Activated CD8-positive, alpha-beta T cell treated with anti-CD3 and anti-CD28 coated beads, Interleukin-2, amount 10 ng/mL, durations not matched to agents 7 days and 5 days (primary cell): ENCODE results near the gene GUCD1. TPM values are rescaled to one million over a fixed set of nuclear protein-coding genes. Genes with fewer than 3 reads are reported as not detected.
"Not testable (repeated sequence)": the region's sequence is repeated elsewhere in the genome, so short reads cannot be mapped to it uniquely, and the experiment has no call there.

Experiments
- ATAC-seq: fragments of 150-1000 bp; cut with Tn5 transposase; one replicate; pipeline ENCODE4 v1.10.0; 2021; ENCODE audit warnings: moderate library complexity
- CTCF ChIA-PET: fragments of 350-600 bp; sonication (Branson Sonifier 250); formaldehyde crosslinking; loops from one replicate; lab custom pipeline; 2021; ENCODE audit warnings: antibody characterized with exemption; lab: Charles Lee
- POLR2A ChIA-PET: fragments of 350-600 bp; sonication (Branson Sonifier 250); formaldehyde crosslinking; loops from one replicate; lab custom pipeline; 2021; ENCODE audit warnings: antibody characterized with exemption; lab: Charles Lee
- DNase-seq: peaks from one replicate; pipeline ENCODE4 v3.0.0-alpha.2; 2020
- H3K27ac Mint-ChIP-seq: one replicate; pipeline ENCODE4 v1.8.0; 2021; ENCODE audit warnings: mild to moderate bottlenecking, mixed read lengths
- H3K27me3 Mint-ChIP-seq: one replicate; pipeline ENCODE4 v1.8.0; 2021; ENCODE audit warnings: low read depth, mixed read lengths
- H3K36me3 Mint-ChIP-seq: one replicate; pipeline ENCODE4 v1.8.0; 2021; ENCODE audit warnings: low read depth, mixed read lengths
- H3K4me1 Mint-ChIP-seq: one replicate; pipeline ENCODE4 v1.8.0; 2021; ENCODE audit warnings: low read depth, mixed read lengths
- H3K4me3 Mint-ChIP-seq: one replicate; pipeline ENCODE4 v1.8.0; 2021; ENCODE audit warnings: mild to moderate bottlenecking, mixed read lengths
- H3K9me3 Mint-ChIP-seq: one replicate; pipeline ENCODE4 v1.8.0; 2022; ENCODE audit warnings: mixed read lengths; ENCODE audit not compliant: insufficient read depth
- total RNA-seq, 2 experiments: library from RNA; stranded (reverse); gene quantifications; one replicate each; pipeline ENCODE4 v1.2.3, GENCODE V29; 2021

GUCD1 gene
- total RNA-seq, 2 experiments from 2014 or later = 129 to 133 TPM

GRCh38 chr22:24536089-24536488, 18.8 kb downstream of the GUCD1 start:
- DNase-seq = no peak
- ChIA-PET POLR2A (no interaction called here), CTCF (interaction anchor here (1.1 to 1.3 kb wide), 2 partner anchors 10 to 14 kb away, joined by 4 to 5 read pairs; no protein-coding TSS in a partner anchor)
- Mint-ChIP-seq H3K4me3 (no peak overlapping the region), H3K27me3 (no peaks in the 10 kb centered on the region), H3K27ac (no peak overlapping the region), H3K4me1 (no peaks in the 10 kb centered on the region), H3K9me3 (no peaks in the 10 kb centered on the region), H3K36me3 (peaks cover 13% of the 10 kb centered on the region)
- no peak for ATAC-seq

GRCh38 chr22:24535348-24535747, 19.6 kb downstream of the GUCD1 start:
- ChIA-PET CTCF (no interaction called here), POLR2A (no interaction called here)
- ATAC-seq (no peak), DNase-seq (no peak)
- H3K9me3 Mint-ChIP-seq = no peaks in the 10 kb centered on the region
- no peak overlapping the region for H3K27ac Mint-ChIP-seq
- H3K36me3 Mint-ChIP-seq = peaks cover 8% of the 10 kb centered on the region
- no peaks in the 10 kb centered on the region for H3K4me1 Mint-ChIP-seq
- H3K4me3 Mint-ChIP-seq = no peak overlapping the region
- H3K27me3 Mint-ChIP-seq = peaks cover 2% of the 10 kb centered on the region

- ChIA-PET POLR2A (interaction anchor here (0.7 kb wide), 1 partner anchor 23 kb away, joined by 10 read pairs; the partner anchor contains the start of gene GUCD1), CTCF (no interaction called here)
- ATAC-seq (no peak), DNase-seq (no peak)
- Mint-ChIP-seq H3K36me3 (no peaks in the 10 kb centered on the region), H3K4me1 (no peaks in the 10 kb centered on the region), H3K27me3 (peaks cover 2% of the 10 kb centered on the region), H3K27ac (no peak overlapping the region), H3K9me3 (no peaks in the 10 kb centered on the region), H3K4me3 (no peak overlapping the region)
Measured at GRCh38 chr22:24532075-24532474, 22.9 kb downstream of the GUCD1 start.

GRCh38 chr22:24530968-24531367, 24.0 kb downstream of the GUCD1 start:
- POLR2A ChIA-PET, H3K9me3 Mint-ChIP-seq: not testable (repeated sequence)

GRCh38 chr22:24529898-24530297, 25.0 kb downstream of the GUCD1 start:
- Mint-ChIP-seq H3K27me3 (peaks cover 2% of the 10 kb centered on the region), H3K4me3 (no peak overlapping the region), H3K9me3 (no peaks in the 10 kb centered on the region), H3K4me1 (peaks cover 7% of the 10 kb centered on the region), H3K27ac (no peak overlapping the region), H3K36me3 (no peaks in the 10 kb centered on the region)
- CTCF ChIA-PET = interaction anchor here (0.6 to 2.7 kb wide), 6 partner anchors 8 to 248 kb away, joined by 3 to 9 read pairs (median 4); no protein-coding TSS in a partner anchor
- DNase-seq (no peak), ATAC-seq (no peak)
- POLR2A ChIA-PET = interaction anchor here (0.9 kb wide), 1 partner anchor 20 kb away, joined by 3 read pairs; no protein-coding TSS in a partner anchor

More at GRCh38 chr22:24530968-24531367, 24.0 kb downstream of the GUCD1 start:
- not testable (repeated sequence) for ATAC-seq, H3K36me3 Mint-ChIP-seq, H3K27me3 Mint-ChIP-seq, H3K4me3 Mint-ChIP-seq, H3K27ac Mint-ChIP-seq, DNase-seq, H3K4me1 Mint-ChIP-seq
- CTCF ChIA-PET = interaction anchor here (0.9 to 2.7 kb wide), 4 partner anchors 9 to 209 kb away, joined by 3 to 9 read pairs (median 5); no protein-coding TSS in a partner anchor

- ChIA-PET CTCF (interaction anchor here (0.6 to 5.7 kb wide), 19 partner anchors 9 to 221 kb away, joined by 3 to 35 read pairs (median 4); no protein-coding TSS in a partner anchor), POLR2A (no interaction called here)
- no peak overlapping the region for H3K27ac Mint-ChIP-seq
- H3K36me3 Mint-ChIP-seq = no peaks in the 10 kb centered on the region
- peaks cover 2% of the 10 kb centered on the region for H3K27me3 Mint-ChIP-seq
- H3K9me3 Mint-ChIP-seq = no peaks in the 10 kb centered on the region
- no peak overlapping the region for H3K4me3 Mint-ChIP-seq
- ATAC-seq (no peak), DNase-seq (no peak)
- peaks cover 14% of the 10 kb centered on the region for H3K4me1 Mint-ChIP-seq
Measured at GRCh38 chr22:24526191-24526590, 28.7 kb downstream of the GUCD1 start.

GRCh38 chr22:24525416-24526037, 29.4 kb downstream of the GUCD1 start:
- DNase-seq = peak; percentile 91
- ChIA-PET CTCF (interaction anchor here (0.6 to 5.7 kb wide), 15 partner anchors 11 to 203 kb away, joined by 3 to 35 read pairs (median 4); no protein-coding TSS in a partner anchor), POLR2A (no interaction called here)
- H3K9me3 Mint-ChIP-seq = no peaks in the 10 kb centered on the region
- H3K27ac Mint-ChIP-seq = no peak overlapping the region
- H3K27me3 Mint-ChIP-seq = peaks cover 3% of the 10 kb centered on the region
- peaks cover 14% of the 10 kb centered on the region for H3K4me1 Mint-ChIP-seq
- peak; percentile 96 for ATAC-seq
- H3K4me3 Mint-ChIP-seq = no peak overlapping the region
- no peaks in the 10 kb centered on the region for H3K36me3 Mint-ChIP-seq

- peaks cover 17% of the 10 kb centered on the region for H3K4me1 Mint-ChIP-seq
- ChIA-PET POLR2A (interaction anchor here (1.0 kb wide), 1 partner anchor 89 kb away, joined by 3 read pairs; no protein-coding TSS in a partner anchor), CTCF (interaction anchor here (0.8 to 5.7 kb wide), 9 partner anchors 26 to 233 kb away, joined by 3 to 35 read pairs (median 4); no protein-coding TSS in a partner anchor)
- DNase-seq (no peak), ATAC-seq (no peak)
- H3K9me3 Mint-ChIP-seq = no peaks in the 10 kb centered on the region
- H3K27me3 Mint-ChIP-seq = peaks cover 4% of the 10 kb centered on the region
- H3K36me3 Mint-ChIP-seq = no peaks in the 10 kb centered on the region
- no peak overlapping the region for H3K4me3 Mint-ChIP-seq
- H3K27ac Mint-ChIP-seq = no peak overlapping the region
Measured at GRCh38 chr22:24523873-24524272, 31.1 kb downstream of the GUCD1 start.

GRCh38 chr22:24521791-24522245, 33.1 kb downstream of the GUCD1 start:
- POLR2A ChIA-PET = interaction anchor here (1.2 kb wide), 1 partner anchor 33 kb away, joined by 4 read pairs; the partner anchor contains the start of gene GUCD1
- Mint-ChIP-seq H3K27ac (no peak overlapping the region), H3K36me3 (no peaks in the 10 kb centered on the region), H3K9me3 (no peaks in the 10 kb centered on the region), H3K4me1 (peaks cover 19% of the 10 kb centered on the region), H3K4me3 (no peak overlapping the region), H3K27me3 (peaks cover 12% of the 10 kb centered on the region)
- DNase-seq (peak; percentile 64), ATAC-seq (peak; percentile 70)
- CTCF ChIA-PET = interaction anchor here (0.6 to 5.7 kb wide), 29 partner anchors 9 to 233 kb away, joined by 3 to 35 read pairs (median 5); partner anchors contain the start of gene ADORA2A

- H3K4me3 Mint-ChIP-seq = no peak overlapping the region
- no peak overlapping the region for H3K27ac Mint-ChIP-seq
- ATAC-seq = no peak
- ChIA-PET POLR2A (no interaction called here), CTCF (interaction anchor here (0.9 kb wide), 1 partner anchor 96 kb away, joined by 3 read pairs; no protein-coding TSS in a partner anchor)
- H3K36me3 Mint-ChIP-seq = no peaks in the 10 kb centered on the region
- no peaks in the 10 kb centered on the region for H3K9me3 Mint-ChIP-seq
- no peak for DNase-seq
- peaks cover 11% of the 10 kb centered on the region for H3K4me1 Mint-ChIP-seq
- H3K27me3 Mint-ChIP-seq = peaks cover 12% of the 10 kb centered on the region
Measured at GRCh38 chr22:24519496-24519895, 35.4 kb downstream of the GUCD1 start.

- H3K4me3 Mint-ChIP-seq = no peak overlapping the region
- no peaks in the 10 kb centered on the region for H3K36me3 Mint-ChIP-seq
- no peaks in the 10 kb centered on the region for H3K9me3 Mint-ChIP-seq
- H3K27me3 Mint-ChIP-seq = peaks cover 12% of the 10 kb centered on the region
- ATAC-seq (no peak), DNase-seq (no peak)
- POLR2A ChIA-PET = no interaction called here
- H3K4me1 Mint-ChIP-seq = peaks cover 11% of the 10 kb centered on the region
- H3K27ac Mint-ChIP-seq = no peak overlapping the region
- CTCF ChIA-PET = interaction anchor here (0.9 kb wide), 1 partner anchor 95 kb away, joined by 3 read pairs; no protein-coding TSS in a partner anchor
Measured at GRCh38 chr22:24518771-24519485, 36.0 kb downstream of the GUCD1 start.
